Kidney (tissue), 14 donors: ENCODE data around the gene CHRNA7. TPM values are rescaled to one million over a fixed set of nuclear protein-coding genes. Genes with fewer than 3 reads are reported as not detected.

Experiments
- DNase-seq, 5 donors: peaks; one replicate each; pipeline ENCODE4 v3.0.0-alpha.2; 2013 to 2020
- FAIRE-seq: peaks from 2 replicates; lab custom pipeline; 2012; peaks lifted over from hg19 to GRCh38; lab: Jason Lieb, UNC
- H3K27ac ChIP-seq, 2 donors: one replicate each; pipeline ENCODE4 v1.7.0; 2013; ENCODE audit warnings: low read depth in 2 of 2, low read length in 2 of 2, inconsistent platforms in 1 of 2
- H3K27me3 ChIP-seq: one replicate; pipeline ENCODE4 v1.7.1; 2013; ENCODE audit warnings: low read length, inconsistent platforms; ENCODE audit not compliant: control insufficient read depth, insufficient read depth
- H3K36me3 ChIP-seq, 3 donors: one replicate each; pipeline versions ENCODE4 v1.7.0 to v1.7.1; 2013; ENCODE audit warnings: low read length in 3 of 3, control low read depth in 1 of 3, inconsistent platforms in 1 of 3; ENCODE audit not compliant: insufficient read depth in 3 of 3, control insufficient read depth in 2 of 3
- H3K4me1 ChIP-seq, 3 donors: one replicate each; pipeline versions ENCODE4 v1.7.0 to v1.7.1; 2013; ENCODE audit warnings: low read length in 3 of 3, inconsistent platforms in 1 of 3, low read depth in 1 of 3; ENCODE audit not compliant: control insufficient read depth in 2 of 3, insufficient read depth in 2 of 3
- H3K4me3 ChIP-seq, 3 donors: one replicate each; pipeline versions ENCODE4 v1.7.0 to v1.8.1; 2013; ENCODE audit warnings: low read length in 3 of 3, control low read depth in 1 of 3, inconsistent platforms in 1 of 3
- H3K9ac ChIP-seq, 3 donors: one replicate each; pipeline versions ENCODE4 v1.7.0 to v1.7.1; 2013; ENCODE audit warnings: low read length in 3 of 3, control low read depth in 1 of 3, inconsistent platforms in 1 of 3
- H3K9me3 ChIP-seq, 3 donors: one replicate each; pipeline versions ENCODE4 v1.7.0 to v1.7.1; 2013; ENCODE audit warnings: low read length in 3 of 3, control low read depth in 1 of 3, inconsistent platforms in 1 of 3; ENCODE audit not compliant: control insufficient read depth in 2 of 3, insufficient read depth in 1 of 3
- intact Hi-C: fragments of 100-400 bp; cut with DNase I; formaldehyde crosslinking; loops from one replicate; pipeline ENCODE4 v1.11.1; 2022
- polyA plus RNA-seq: library from polyadenylated mRNA; stranded (reverse); fragments of 350-450 nt; fragmentation: Illumina TruSeq; extraction: RNeasy Lipid Tissue Mini Kit (QIAGEN cat#74804); gene quantifications from one replicate; pipeline ENCODE4 v1.2.3, GENCODE V29; 2014; ENCODE audit warnings: low read depth, low replicate concordance; ENCODE audit not compliant: insufficient read depth
- total RNA-seq: library from RNA; stranded (reverse); fragmentation: NEBNext Ultra II Directional; extraction: Animal tissue kit (Norgen Biotek cat#: 25700); gene quantifications from one replicate; pipeline ENCODE4 v1.2.1, GENCODE V29; 2021
- TF ChIP-seq, protein P1 (sequence below): IDR thresholded peaks from 3 replicates; pipeline ENCODE4 v1.5.1; 2012; ENCODE audit warnings: mild to moderate bottlenecking, moderate library complexity, borderline replicate concordance; ENCODE audit not compliant: insufficient read depth; ENCODE audit errors: extremely low read depth
- donor health status: control.
- donor health status: control.
- donor health status: control.
- donor health status: control.
- donor health status: control.
- donor health status: DM: yes; HTN: yes; CAD: no.
- donor health status: Normal renal cell carcinoma (clear cell type).

The CHRNA7 gene
- total and polyA plus RNA-seq, 2 donors from 2014 or later = 0.80 to 1.6 TPM

GRCh38 chr15:32096916-32097617 is 66.8 kb downstream of the CHRNA7 start:
- peak in 1 of 5 donors; percentile 53 for DNase-seq
- Histone ChIP-seq H3K27me3 (no peaks in the 10 kb centered on the region), H3K4me1 (no peaks in the 10 kb centered on the region), H3K4me3 (no peak overlapping the region), H3K9ac (no peak overlapping the region), H3K9me3 (no peaks in the 10 kb centered on the region), H3K27ac (no peak overlapping the region), H3K36me3 (no peaks in the 10 kb centered on the region)
- no peak for FAIRE-seq
- intact Hi-C loops = no loop called here
- TF ChIP-seq, protein P1, sequence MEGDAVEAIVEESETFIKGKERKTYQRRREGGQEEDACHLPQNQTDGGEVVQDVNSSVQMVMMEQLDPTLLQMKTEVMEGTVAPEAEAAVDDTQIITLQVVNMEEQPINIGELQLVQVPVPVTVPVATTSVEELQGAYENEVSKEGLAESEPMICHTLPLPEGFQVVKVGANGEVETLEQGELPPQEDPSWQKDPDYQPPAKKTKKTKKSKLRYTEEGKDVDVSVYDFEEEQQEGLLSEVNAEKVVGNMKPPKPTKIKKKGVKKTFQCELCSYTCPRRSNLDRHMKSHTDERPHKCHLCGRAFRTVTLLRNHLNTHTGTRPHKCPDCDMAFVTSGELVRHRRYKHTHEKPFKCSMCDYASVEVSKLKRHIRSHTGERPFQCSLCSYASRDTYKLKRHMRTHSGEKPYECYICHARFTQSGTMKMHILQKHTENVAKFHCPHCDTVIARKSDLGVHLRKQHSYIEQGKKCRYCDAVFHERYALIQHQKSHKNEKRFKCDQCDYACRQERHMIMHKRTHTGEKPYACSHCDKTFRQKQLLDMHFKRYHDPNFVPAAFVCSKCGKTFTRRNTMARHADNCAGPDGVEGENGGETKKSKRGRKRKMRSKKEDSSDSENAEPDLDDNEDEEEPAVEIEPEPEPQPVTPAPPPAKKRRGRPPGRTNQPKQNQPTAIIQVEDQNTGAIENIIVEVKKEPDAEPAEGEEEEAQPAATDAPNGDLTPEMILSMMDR = no peak

DNA sequence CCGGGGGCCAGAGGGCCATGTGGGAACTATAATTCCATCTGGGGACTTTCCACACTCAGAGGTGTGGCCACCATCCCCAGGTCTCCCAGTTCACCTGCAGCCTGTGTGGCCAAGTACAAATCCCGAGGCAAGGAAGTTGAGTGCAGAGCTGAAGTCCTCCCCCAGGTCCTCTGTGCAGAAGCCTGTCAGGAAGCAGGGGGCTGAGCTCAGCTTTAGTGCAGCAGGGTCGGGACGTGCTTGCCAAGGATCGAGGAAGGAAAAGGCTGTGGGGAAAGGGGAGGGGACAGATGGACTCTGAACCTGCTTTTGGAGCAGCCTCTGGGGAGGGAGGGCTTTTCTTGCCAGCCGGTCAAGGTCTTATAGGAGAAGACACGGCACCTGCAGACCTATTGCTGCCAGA is 67.7 kb downstream of the CHRNA7 start:
- Histone ChIP-seq H3K9ac (no peak overlapping the region), H3K9me3 (no peaks in the 10 kb centered on the region), H3K27me3 (no peaks in the 10 kb centered on the region), H3K27ac (no peak overlapping the region), H3K4me3 (no peak overlapping the region), H3K4me1 (no peaks in the 10 kb centered on the region), H3K36me3 (no peaks in the 10 kb centered on the region)
- no peak for FAIRE-seq
- TF ChIP-seq, protein P1 = no peak
- intact Hi-C loops = no loop called here
- peak in 4 of 5 donors; percentile 45 to 69 (median 58) for DNase-seq

GRCh38 chr15:32099097-32099785 is 68.9 kb downstream of the CHRNA7 start:
- TF ChIP-seq, protein P1 = no peak

More at GRCh38 chr15:32099097-32099785, 68.9 kb downstream of the CHRNA7 start:
- Histone ChIP-seq H3K27me3 (no peaks in the 10 kb centered on the region), H3K36me3 (no peaks in the 10 kb centered on the region), H3K27ac (no peak overlapping the region), H3K9me3 (no peaks in the 10 kb centered on the region), H3K9ac (no peak overlapping the region), H3K4me3 (no peak overlapping the region), H3K4me1 (no peaks in the 10 kb centered on the region)
- FAIRE-seq (no peak), DNase-seq (no peak)
- intact Hi-C loops = no loop called here
